HEK293T (cell line): ENCODE results near the gene NR2C2.

Experiments
- CTCF ChIA-PET: fragments of 350-600 bp; formaldehyde crosslinking; extraction: SDS; loops from one replicate; lab custom pipeline; 2021; ENCODE audit warnings: antibody characterized with exemption, inconsistent platforms; lab: Yijun Ruan, JAX
- POLR2A ChIA-PET: fragments of 350-600 bp; formaldehyde crosslinking; extraction: SDS; loops from one replicate; lab custom pipeline; 2020; ENCODE audit warnings: antibody characterized with exemption, inconsistent platforms; lab: Yijun Ruan, JAX
- DNase-seq: peaks from one replicate; pipeline ENCODE4 v3.0.0; 2012; ENCODE audit warnings: mixed read lengths; ENCODE audit errors: extremely low spot score
- ARNT ChIP-seq: fragments of 450-650 bp; IDR thresholded peaks from 2 replicates; pipeline ENCODE4 v1.6.1; 2017; ENCODE audit warnings: mild to moderate bottlenecking
- BHLHE40 ChIP-seq: fragments of 450-650 bp; IDR thresholded peaks from 2 replicates; pipeline ENCODE4 v1.6.1; 2016; ENCODE audit warnings: mild to moderate bottlenecking, moderate library complexity, borderline replicate concordance
- CTBP1 ChIP-seq: fragments of 450-650 bp; IDR thresholded peaks from 2 replicates; pipeline ENCODE4 v1.6.1; 2016; ENCODE audit warnings: borderline replicate concordance
- ELF4 ChIP-seq: fragments of 450-650 bp; IDR thresholded peaks from 2 replicates; pipeline ENCODE4 v1.6.1; 2017; ENCODE audit warnings: antibody characterized with exemption
- FOXA1 ChIP-seq: fragments of 450-650 bp; IDR thresholded peaks from 2 replicates; pipeline ENCODE4 v1.6.1; 2016; ENCODE audit warnings: mild to moderate bottlenecking
- FOXK2 ChIP-seq: fragments of 450-650 bp; IDR thresholded peaks from 2 replicates; pipeline ENCODE4 v1.6.1; 2016; ENCODE audit warnings: mild to moderate bottlenecking
- FOXM1 ChIP-seq: fragments of 450-650 bp; IDR thresholded peaks from 2 replicates; pipeline ENCODE4 v1.6.1; 2017; ENCODE audit warnings: mild to moderate bottlenecking, borderline replicate concordance
- HDGF ChIP-seq: fragments of 450-650 bp; IDR thresholded peaks from 2 replicates; pipeline ENCODE4 v1.6.1; 2017; ENCODE audit warnings: antibody characterized with exemption, borderline replicate concordance
- L3MBTL2 ChIP-seq: fragments of 450-650 bp; conservative IDR thresholded peaks from 2 replicates; pipeline ENCODE4 v1.6.1; 2016; ENCODE audit warnings: mild to moderate bottlenecking
- LEF1 ChIP-seq: fragments of 450-650 bp; IDR thresholded peaks from 2 replicates; pipeline ENCODE4 v1.6.1; 2017; ENCODE audit warnings: mild to moderate bottlenecking, borderline replicate concordance
- NFRKB ChIP-seq: fragments of 450-650 bp; IDR thresholded peaks from 2 replicates; pipeline ENCODE4 v1.6.1; 2016; ENCODE audit warnings: mild to moderate bottlenecking, moderate library complexity
- PKNOX1 ChIP-seq: fragments of 450-650 bp; IDR thresholded peaks from 2 replicates; pipeline ENCODE4 v1.6.1; 2016
- SP1 ChIP-seq: fragments of 450-650 bp; IDR thresholded peaks from 2 replicates; pipeline ENCODE4 v1.6.1; 2017
- SUZ12 ChIP-seq: fragments of 450-650 bp; IDR thresholded peaks from 2 replicates; pipeline ENCODE4 v1.6.1; 2016; ENCODE audit warnings: mild to moderate bottlenecking
- TARDBP ChIP-seq: fragments of 450-650 bp; IDR thresholded peaks from 2 replicates; pipeline ENCODE4 v1.6.1; 2016
- ZNF384 ChIP-seq: fragments of 450-650 bp; IDR thresholded peaks from 2 replicates; pipeline ENCODE4 v1.6.1; 2016

Gene NR2C2

GRCh38 chr3:14905055-14905657 is 42.2 kb upstream of the NR2C2 start:
- no peak for DNase-seq
- ChIA-PET CTCF (no interaction called here), POLR2A (no interaction called here)
- no peak for TF ChIP-seq PKNOX1

GRCh38 chr3:14906355-14906971 is 40.9 kb upstream of the NR2C2 start:
- POLR2A ChIA-PET: no interaction called here
- TF ChIP-seq HDGF (no peak), NFRKB (no peak), L3MBTL2 (no peak), BHLHE40 (no peak), ELF4 (no peak), PKNOX1 (no peak), CTBP1 (no peak), FOXK2 (no peak), FOXM1 (no peak), SUZ12 (no peak)
- no peak for DNase-seq
- CTCF ChIA-PET: no interaction called here

GRCh38 chr3:14907043-14907966 is 40.1 kb upstream of the NR2C2 start:
- POLR2A ChIA-PET: no interaction called here
- CTCF ChIA-PET: no interaction called here
- no peak for DNase-seq
- TF ChIP-seq FOXA1 (no peak), ELF4 (no peak), FOXM1 (no peak), NFRKB (no peak), SUZ12 (no peak), LEF1 (no peak), FOXK2 (no peak), ARNT (no peak), BHLHE40 (no peak), ZNF384 (no peak), L3MBTL2 (no peak), SP1 (no peak), HDGF (no peak), CTBP1 (no peak), PKNOX1 (no peak), TARDBP (no peak)

GRCh38 chr3:14909250-14909649 is 38.1 kb upstream of the NR2C2 start:
- TF ChIP-seq SP1 (no peak), L3MBTL2 (no peak), CTBP1 (no peak), LEF1 (no peak), FOXA1 (no peak), ARNT (no peak), ELF4 (no peak), TARDBP (no peak), PKNOX1 (no peak), SUZ12 (no peak)
- POLR2A ChIA-PET: no interaction called here
- no peak for DNase-seq
- CTCF ChIA-PET: no interaction called here

GRCh38 chr3:14911651-14912050 is 35.7 kb upstream of the NR2C2 start:
- no peak for DNase-seq
- POLR2A ChIA-PET: no interaction called here
- CTCF ChIA-PET: no interaction called here
- no peak for TF ChIP-seq NFRKB
- TF ChIP-seq PKNOX1: no peak
- no peak for TF ChIP-seq HDGF
- TF ChIP-seq ARNT: no peak
- no peak for TF ChIP-seq ELF4
- no peak for TF ChIP-seq FOXA1
- no peak for TF ChIP-seq FOXK2
- no peak for TF ChIP-seq FOXM1
- TF ChIP-seq SUZ12: no peak
- TF ChIP-seq TARDBP: no peak
- TF ChIP-seq ZNF384: no peak
- TF ChIP-seq BHLHE40: no peak
- TF ChIP-seq L3MBTL2: no peak
